NCI-H1436 (cell line): ENCODE results near the gene DLGAP4.
"Not testable (repeated sequence)": the region's sequence is repeated elsewhere in the genome, so short reads cannot be mapped to it uniquely, and the experiment has no call there.

ENCODE experiments used
- DNase-seq: peaks from one replicate; lab custom pipeline; 2025; lab: John Stamatoyannopoulos, UW

Gene DLGAP4

DNA sequence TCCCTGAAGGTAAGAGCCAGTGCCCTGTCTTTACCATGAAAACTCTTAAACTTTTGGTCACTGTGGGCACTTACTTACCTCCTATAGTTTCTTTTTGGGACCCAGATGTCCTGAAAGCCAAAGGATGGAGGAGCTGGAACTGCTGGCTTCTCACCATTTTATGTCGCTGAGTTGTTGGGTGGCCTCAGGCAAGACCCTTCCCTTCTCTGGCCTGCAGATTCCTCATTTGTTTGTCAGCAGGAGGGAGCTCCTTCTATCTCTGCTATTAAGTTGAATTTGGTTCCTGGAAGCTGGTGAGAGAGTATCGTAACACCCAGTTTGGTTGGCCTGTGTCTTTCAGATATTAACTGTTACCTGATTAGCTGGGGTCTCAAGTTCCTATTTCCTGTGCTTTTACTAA, 167.0 kb downstream of the DLGAP4 start:
- DNase-seq: no peak

DNA sequence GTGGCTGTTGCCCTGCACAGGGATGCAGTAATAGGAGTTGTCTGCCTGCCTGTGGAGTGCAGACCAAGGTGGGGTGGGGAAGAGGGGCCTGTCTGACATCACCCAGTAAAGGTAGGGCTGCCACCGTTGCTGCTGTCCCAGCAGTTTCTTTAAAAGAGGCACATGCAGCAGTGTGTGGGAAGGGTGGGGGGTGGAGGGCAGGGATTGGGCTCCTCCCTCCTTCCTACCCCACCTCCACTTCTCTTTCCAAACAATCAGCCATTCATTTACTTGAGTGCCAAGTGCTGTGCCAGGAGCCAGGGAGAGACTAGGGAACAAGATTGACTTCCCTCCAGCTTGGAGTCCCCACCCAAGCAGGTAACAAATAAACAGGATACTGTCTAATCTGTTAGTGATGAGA, 168.4 kb downstream of the DLGAP4 start:
- DNase-seq: no peak

GRCh38 chr20:36475054-36475453, 168.9 kb downstream of the DLGAP4 start:
- DNase-seq: not testable (repeated sequence)

- no peak for DNase-seq
Observed at GRCh38 chr20:36477475-36477874, 171.3 kb downstream of the DLGAP4 start.

GRCh38 chr20:36478137-36478905, 172.2 kb downstream of the DLGAP4 start:
- no peak for DNase-seq

- DNase-seq: no peak
Observed at GRCh38 chr20:36479938-36480337, 173.8 kb downstream of the DLGAP4 start.

DNA sequence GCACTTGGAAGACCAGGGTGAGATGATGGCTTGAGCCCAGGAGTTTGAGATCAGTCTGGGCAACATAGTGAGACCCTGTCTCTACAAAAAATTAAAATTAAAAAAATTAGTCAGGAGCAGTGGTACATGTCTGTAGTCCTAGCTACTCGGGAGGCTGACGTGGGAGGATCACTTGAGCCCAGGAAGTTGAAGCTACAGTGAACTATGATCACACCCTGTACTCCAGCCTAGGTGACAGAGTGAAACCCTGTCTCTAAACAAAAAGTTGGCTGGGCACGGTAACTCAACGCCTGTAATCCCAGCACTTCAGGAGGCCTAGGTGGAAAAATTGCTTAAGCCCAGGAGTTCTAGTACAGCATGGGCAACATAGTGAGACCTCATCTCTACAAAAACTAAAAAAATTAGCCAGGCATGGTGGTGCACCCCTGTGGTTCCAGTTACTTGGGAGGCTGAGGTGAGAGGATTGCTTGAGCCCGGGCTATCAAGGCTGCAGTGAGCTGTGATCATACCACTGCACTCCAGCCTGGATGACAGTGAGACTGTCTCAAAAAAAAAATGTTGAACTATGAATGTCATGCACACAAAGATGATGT, 174.4 kb downstream of the DLGAP4 start:
- DNase-seq: no peak

- DNase-seq: no peak
Observed at GRCh38 chr20:36481380-36482043, 175.4 kb downstream of the DLGAP4 start.

- no peak for DNase-seq
Observed at GRCh38 chr20:36482044-36482473, 175.9 kb downstream of the DLGAP4 start.

DNA sequence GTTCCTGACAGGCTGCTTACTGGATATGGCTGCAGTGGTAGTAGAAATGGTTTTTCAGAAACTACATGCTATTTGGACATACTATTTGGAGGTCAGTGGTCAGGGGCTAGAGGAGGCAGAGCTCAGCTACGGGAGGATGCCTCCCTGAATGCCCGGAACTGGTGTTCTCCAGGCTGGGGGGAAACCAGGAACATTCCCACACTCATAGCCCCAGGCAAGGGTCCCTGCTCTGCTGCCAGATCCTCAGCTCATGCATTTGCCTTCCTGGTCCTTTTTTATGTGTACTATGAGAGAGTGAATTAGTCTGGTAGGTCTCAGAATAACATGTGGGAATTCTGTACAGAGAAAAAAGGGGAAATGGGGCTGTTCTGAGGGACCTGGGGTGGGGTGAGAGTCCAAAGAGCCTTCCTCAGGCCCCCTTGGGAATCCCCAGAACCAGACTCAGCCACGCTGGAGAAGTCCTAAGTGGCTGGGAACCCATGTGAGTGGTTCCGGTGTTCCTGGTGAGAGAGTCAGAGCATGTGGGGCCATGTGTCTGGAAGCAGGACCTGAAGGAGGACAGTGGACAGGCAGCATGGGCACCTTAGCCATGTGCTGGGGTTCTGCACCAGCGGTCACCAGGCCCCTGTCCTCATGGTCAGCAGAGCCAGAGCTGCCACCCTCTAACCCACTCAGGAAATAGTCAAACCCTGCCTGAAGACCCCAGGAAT, 177.2 kb downstream of the DLGAP4 start:
- no peak for DNase-seq

DNA sequence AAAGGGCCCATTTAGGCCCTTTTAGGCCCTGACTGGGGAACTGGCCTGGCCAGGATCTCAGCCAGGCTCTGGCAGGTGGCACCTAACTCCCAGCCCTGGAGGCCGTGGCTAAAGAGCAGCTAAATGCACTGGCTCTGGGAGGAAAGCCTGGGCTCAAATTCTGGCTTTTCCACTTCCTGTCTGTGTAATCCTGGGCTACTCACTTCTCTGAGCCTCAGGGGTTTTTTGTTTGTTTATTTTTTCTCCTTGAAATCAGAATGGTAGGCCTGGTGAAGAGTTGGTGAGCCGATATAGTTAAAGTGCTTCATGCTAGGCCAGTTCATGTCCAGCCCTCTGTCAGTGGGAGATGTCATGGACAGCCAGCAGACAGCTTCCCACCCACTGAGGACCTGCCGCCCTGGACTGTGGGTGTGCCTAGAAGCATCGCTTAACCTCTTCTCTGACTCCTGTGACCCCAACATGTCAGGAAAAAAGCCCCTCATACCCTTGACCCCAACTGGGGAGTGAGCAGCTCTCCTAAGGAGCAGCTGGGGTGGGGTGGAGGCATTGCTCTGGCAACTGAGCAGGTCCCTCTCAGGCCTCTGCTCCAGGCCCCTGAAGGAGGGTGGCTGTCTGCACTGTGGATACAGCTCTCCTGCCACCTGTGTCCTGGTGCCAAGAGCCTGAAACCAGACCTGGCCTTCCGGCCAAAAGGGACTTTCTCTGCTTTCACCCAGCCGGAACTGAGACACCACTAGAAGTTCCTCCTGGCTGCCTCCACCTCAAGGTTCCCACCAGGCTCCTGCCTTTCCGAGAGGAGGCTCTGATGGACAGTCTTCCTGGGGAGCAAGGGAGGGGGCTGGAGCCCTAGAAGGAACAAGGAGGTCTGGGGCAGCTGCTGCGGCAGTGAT, 178.0 kb downstream of the DLGAP4 start:
- DNase-seq: no peak

DNA sequence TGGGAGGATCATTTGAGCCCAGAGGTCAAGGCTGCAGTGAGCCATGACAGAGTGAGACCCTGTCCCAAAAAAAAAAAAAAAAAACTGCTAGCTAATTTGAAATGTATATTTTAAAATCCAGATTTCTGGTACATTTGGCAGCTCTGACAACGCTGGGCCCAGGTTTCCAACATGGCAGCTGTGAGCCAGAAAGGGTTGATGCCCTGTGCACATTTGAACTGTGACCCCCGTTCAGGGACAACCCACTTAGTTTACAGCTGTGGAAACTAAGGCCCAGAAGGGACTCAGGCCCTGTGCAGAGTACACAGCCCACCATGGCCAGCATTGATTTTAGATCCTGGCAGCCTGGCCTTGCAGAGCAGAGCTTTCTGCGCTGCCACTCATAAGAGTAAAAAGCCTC, 179.1 kb downstream of the DLGAP4 start:
- no peak for DNase-seq

GRCh38 chr20:36487069-36487468, 180.9 kb downstream of the DLGAP4 start:
- DNase-seq: no peak

DNA sequence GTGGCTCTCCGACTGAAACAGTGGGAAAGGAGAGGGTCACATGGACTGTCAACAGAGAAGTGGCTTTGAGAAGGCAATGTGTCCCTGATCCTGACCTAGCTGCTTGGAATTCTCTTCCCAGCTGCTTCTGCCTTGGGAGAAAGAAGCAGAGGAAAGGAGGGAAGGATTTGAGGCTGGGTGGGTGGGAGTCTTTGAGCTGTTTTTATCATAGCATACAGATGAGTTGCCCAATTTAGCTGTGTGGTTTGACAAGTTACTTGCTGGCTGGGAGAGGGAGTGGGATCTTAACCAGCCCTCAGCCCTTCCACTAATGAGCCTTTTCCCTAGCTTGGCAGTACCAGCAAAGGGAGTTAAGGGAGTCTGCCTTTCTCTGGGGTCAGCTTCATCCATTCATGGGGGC, 184.1 kb downstream of the DLGAP4 start:
- DNase-seq: no peak

- no peak for DNase-seq
Observed at GRCh38 chr20:36491901-36492617, 185.9 kb downstream of the DLGAP4 start.

DNA sequence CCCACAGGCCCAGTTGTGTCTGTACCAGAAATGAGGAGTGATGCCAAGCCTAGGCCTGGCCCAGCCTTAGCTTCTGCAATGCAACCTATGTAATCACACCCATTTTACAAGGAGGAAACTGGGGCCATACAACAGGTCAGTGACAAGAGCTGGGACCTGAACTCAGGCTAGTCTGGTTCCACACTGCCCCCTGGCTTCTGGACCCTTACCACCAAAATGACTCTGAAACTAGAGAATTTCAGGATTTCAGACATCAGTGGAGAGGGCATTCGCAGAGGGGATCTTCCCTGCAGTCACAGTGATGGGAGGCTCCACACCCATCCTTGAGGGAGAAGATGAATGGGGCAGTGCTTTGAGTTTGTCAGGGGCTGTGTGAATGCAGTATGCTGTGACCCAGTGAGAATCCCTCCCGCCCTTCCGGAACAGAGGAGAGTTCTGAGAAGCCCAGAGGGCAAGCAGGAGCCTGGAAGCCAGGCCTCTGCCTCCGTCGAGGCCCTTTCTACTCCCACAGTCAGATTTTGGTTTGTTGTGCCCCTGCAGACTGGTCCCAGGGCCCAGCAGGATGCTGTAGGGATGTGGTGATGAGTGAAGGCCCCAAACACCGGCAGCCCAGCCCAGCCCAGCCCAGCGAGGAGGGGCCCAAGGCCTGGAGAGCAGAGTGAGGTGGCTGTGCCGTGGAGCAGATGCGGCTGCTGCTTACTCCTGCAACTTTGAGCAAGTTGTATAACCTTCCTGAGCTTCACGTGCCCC, 187.1 kb downstream of the DLGAP4 start:
- DNase-seq: no peak

- no peak for DNase-seq
Observed at GRCh38 chr20:36493801-36494114, 187.6 kb downstream of the DLGAP4 start.

DNA sequence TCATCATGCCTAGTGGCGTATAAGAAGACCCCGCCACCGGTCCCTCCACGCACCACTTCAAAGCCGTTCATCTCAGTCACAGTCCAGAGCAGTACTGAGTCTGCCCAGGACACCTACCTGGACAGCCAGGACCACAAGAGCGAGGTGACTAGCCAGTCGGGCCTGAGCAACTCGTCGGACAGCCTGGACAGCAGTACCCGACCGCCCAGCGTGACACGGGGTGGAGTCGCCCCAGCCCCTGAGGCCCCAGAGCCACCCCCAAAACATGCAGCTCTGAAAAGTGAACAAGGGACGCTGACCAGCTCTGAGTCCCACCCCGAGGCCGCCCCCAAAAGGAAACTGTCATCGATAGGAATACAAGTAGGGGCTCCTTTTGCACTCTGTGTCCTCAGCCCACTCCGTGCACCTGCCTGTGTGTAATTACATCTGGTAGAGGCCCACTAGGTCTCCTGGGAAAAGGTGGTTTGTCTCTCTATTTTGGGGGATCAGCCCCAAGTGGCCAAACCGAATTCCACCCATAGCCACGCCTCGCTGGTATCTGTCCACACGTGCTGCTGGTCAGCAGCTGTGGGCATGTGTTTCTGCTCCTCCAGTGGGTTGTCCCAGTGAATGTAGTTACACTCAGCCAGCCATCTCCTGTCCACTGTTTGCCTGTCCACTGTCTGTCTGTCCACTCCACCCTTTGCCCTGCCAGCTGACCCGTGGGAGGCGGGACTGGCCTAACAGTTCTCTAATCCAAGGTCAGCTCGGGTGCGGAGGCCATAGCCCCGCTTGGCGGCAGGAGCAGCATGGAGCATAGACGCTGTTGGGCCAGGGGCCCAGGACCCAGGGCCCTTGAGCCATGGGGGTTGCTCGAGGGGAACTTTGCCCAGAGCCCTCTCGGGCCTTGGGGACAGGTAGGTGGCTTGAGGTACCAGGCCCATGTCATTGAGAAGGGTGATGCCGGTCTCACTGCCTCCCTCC, 190.8 kb downstream of the DLGAP4 start:
- DNase-seq: no peak

- DNase-seq: no peak
Observed at GRCh38 chr20:36497856-36498255, 191.7 kb downstream of the DLGAP4 start.
